ENCODE results near the gene SORBS1. TPM values are rescaled to one million over a fixed set of nuclear protein-coding genes. Genes with fewer than 3 reads are reported as not detected.

The SORBS1 gene
- total RNA-seq, 1 donor from 2014 or later, result 5.1 TPM

DNA sequence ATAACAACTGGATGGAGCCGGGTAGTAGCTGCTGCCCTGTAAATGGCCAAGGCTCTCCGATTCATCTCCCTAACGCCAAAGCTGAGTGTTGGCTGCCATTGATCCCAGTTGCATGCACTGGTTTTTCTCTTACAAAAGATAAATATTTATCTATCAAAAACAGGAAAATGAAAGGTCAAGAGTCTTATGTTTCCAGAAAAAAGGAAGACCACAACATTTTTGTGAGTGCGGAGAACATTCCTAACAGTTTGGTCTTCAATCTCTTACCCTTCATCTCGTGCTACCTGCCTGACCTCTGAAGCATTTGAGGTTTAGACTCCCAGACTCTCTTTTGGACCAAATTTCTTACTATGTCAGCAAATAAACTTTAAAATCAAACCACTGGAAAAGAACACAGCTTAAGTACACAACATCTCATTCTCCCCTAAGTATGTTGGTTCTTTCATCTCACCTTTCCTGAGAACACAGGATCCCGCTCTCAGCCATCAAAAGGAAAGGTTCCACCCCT, 61.6 kb downstream of the SORBS1 start:
- TF ChIP-seq, protein P1, sequence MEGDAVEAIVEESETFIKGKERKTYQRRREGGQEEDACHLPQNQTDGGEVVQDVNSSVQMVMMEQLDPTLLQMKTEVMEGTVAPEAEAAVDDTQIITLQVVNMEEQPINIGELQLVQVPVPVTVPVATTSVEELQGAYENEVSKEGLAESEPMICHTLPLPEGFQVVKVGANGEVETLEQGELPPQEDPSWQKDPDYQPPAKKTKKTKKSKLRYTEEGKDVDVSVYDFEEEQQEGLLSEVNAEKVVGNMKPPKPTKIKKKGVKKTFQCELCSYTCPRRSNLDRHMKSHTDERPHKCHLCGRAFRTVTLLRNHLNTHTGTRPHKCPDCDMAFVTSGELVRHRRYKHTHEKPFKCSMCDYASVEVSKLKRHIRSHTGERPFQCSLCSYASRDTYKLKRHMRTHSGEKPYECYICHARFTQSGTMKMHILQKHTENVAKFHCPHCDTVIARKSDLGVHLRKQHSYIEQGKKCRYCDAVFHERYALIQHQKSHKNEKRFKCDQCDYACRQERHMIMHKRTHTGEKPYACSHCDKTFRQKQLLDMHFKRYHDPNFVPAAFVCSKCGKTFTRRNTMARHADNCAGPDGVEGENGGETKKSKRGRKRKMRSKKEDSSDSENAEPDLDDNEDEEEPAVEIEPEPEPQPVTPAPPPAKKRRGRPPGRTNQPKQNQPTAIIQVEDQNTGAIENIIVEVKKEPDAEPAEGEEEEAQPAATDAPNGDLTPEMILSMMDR (IDR thresholded peaks at IDR 0.05; ENCODE audit: insufficient read depth, low read depth, low read length), result no peak
- no peak for TF ChIP-seq EZH2 (IDR thresholded peaks at IDR 0.05; ENCODE audit: insufficient read depth, low read length)
- Histone ChIP-seq H3K4me1 (ENCODE audit: insufficient read depth, low read length) (no peaks in the 10 kb centered on the region), H2AFZ (ENCODE audit: low read depth, low read length) (no peak overlapping the region), H3K27ac (ENCODE audit: low read depth, low read length) (no peak overlapping the region), H3K27me3 (ENCODE audit: insufficient read depth, low read length) (no peaks in the 10 kb centered on the region), H3K4me2 (ENCODE audit: low read length) (no peak overlapping the region), H3K36me3 (ENCODE audit: insufficient read depth, low read length) (no peaks in the 10 kb centered on the region), H3K9me3 (ENCODE audit: insufficient read depth, low read depth, low read length) (no peaks in the 10 kb centered on the region), H3K4me3 (ENCODE audit: insufficient read depth, low read depth, low read length) (no peak overlapping the region), H4K20me1 (ENCODE audit: insufficient read depth, low read length) (no peaks in the 10 kb centered on the region), H3K79me2 (ENCODE audit: insufficient read depth, low read length) (no peaks in the 10 kb centered on the region), H3K9ac (ENCODE audit: low read length) (no peak overlapping the region)
- H3K27me3 Mint-ChIP-seq (ENCODE audit: low read depth, unreplicated experiment), result peaks cover 4% of the 10 kb centered on the region
- no peaks in the 10 kb centered on the region for H3K9me3 Mint-ChIP-seq (ENCODE audit: unreplicated experiment)
- peaks cover under 1% of the 10 kb centered on the region for H3K36me3 Mint-ChIP-seq (ENCODE audit: low read depth, unreplicated experiment)
- H3K4me1 Mint-ChIP-seq (ENCODE audit: low read depth, unreplicated experiment), result peaks cover 12% of the 10 kb centered on the region
- no peak for FAIRE-seq
- DNase-seq (ENCODE audit: low read depth), result peak; percentile 77
- H3K27ac Mint-ChIP-seq (ENCODE audit: unreplicated experiment), result no peak overlapping the region
- H3K4me3 Mint-ChIP-seq (ENCODE audit: unreplicated experiment), result no peak overlapping the region

DNA sequence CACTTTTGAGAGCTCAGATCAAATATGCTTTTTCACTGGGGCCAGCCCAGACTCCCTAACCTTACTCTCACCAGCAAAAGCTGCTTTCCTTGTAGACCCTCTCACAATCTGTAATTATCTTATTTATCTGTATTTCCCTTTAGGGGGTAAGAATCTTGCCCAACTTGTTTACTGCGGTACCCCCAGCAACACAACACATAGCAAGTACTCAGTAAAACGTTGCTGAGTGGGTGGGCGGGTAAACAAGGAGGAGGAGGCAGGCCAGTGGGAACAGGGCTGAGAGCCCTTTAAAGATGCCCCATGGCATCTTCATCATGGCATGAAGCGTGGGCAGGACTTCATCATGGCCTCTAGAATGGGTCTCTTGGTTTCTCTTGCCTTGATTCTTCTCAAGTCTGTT, 64.2 kb downstream of the SORBS1 start:
- H3K27me3 Mint-ChIP-seq (ENCODE audit: low read depth, unreplicated experiment), result no peaks in the 10 kb centered on the region
- H3K9ac ChIP-seq (ENCODE audit: low read length), result no peak overlapping the region
- no peak for TF ChIP-seq EZH2 (IDR thresholded peaks at IDR 0.05; ENCODE audit: insufficient read depth, low read length)
- H3K27me3 ChIP-seq (ENCODE audit: insufficient read depth, low read length), result no peaks in the 10 kb centered on the region
- no peak overlapping the region for H2AFZ ChIP-seq (ENCODE audit: low read depth, low read length)
- no peak overlapping the region for H3K4me2 ChIP-seq (ENCODE audit: low read length)
- no peak for DNase-seq (ENCODE audit: low read depth)
- H3K27ac ChIP-seq (ENCODE audit: low read depth, low read length), result no peak overlapping the region
- H3K27ac Mint-ChIP-seq (ENCODE audit: unreplicated experiment), result no peak overlapping the region
- H4K20me1 ChIP-seq (ENCODE audit: insufficient read depth, low read length), result no peaks in the 10 kb centered on the region
- H3K9me3 Mint-ChIP-seq (ENCODE audit: unreplicated experiment), result no peaks in the 10 kb centered on the region
- no peak overlapping the region for H3K4me3 ChIP-seq (ENCODE audit: insufficient read depth, low read depth, low read length)
- no peak overlapping the region for H3K4me3 Mint-ChIP-seq (ENCODE audit: unreplicated experiment)
- H3K4me1 Mint-ChIP-seq (ENCODE audit: low read depth, unreplicated experiment), result peaks cover 8% of the 10 kb centered on the region
- no peaks in the 10 kb centered on the region for H3K4me1 ChIP-seq (ENCODE audit: insufficient read depth, low read length)
- H3K9me3 ChIP-seq (ENCODE audit: insufficient read depth, low read depth, low read length), result no peaks in the 10 kb centered on the region
- no peak for FAIRE-seq
- H3K36me3 ChIP-seq (ENCODE audit: insufficient read depth, low read length), result no peaks in the 10 kb centered on the region
- no peaks in the 10 kb centered on the region for H3K79me2 ChIP-seq (ENCODE audit: insufficient read depth, low read length)
- peaks cover 2% of the 10 kb centered on the region for H3K36me3 Mint-ChIP-seq (ENCODE audit: low read depth, unreplicated experiment)

DNA sequence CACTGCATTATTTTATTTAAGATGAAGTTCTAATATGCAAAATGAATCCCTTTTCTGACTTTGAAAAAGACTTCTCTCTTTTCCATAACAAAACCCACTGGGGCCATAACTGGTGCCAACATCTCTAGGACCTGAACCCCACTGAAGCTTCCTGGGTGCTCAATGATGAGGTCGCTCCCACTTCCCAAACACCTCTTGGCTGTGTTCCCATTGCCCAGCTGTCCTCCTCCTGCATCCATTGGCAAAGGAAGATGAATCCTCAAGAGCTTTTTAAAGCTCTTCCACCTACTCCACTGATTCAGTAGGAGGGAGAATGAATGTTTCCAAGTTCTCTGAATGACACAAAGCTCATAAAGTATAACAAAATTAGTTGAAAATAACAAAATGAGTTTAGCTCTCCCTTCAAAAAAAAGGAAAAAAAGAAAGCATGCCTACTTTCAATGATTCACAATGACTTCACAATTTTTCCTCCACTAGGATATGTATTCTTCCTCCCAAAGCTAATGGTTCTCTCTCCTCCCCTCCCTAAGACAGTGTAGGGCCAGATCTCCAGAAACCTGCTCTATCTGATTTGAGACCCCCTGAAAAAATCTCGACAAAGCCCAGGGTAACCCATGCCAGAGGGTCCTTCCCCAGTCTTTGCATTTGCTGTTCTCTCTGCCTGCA, 64.8 kb downstream of the SORBS1 start:
- Histone ChIP-seq H3K36me3 (ENCODE audit: insufficient read depth, low read length) (no peaks in the 10 kb centered on the region), H2AFZ (ENCODE audit: low read depth, low read length) (no peak overlapping the region), H3K27ac (ENCODE audit: low read depth, low read length) (no peak overlapping the region), H3K9ac (ENCODE audit: low read length) (no peak overlapping the region), H3K27me3 (ENCODE audit: insufficient read depth, low read length) (no peaks in the 10 kb centered on the region), H4K20me1 (ENCODE audit: insufficient read depth, low read length) (no peaks in the 10 kb centered on the region), H3K4me1 (ENCODE audit: insufficient read depth, low read length) (no peaks in the 10 kb centered on the region), H3K4me3 (ENCODE audit: insufficient read depth, low read depth, low read length) (no peak overlapping the region), H3K9me3 (ENCODE audit: insufficient read depth, low read depth, low read length) (no peaks in the 10 kb centered on the region), H3K79me2 (ENCODE audit: insufficient read depth, low read length) (no peaks in the 10 kb centered on the region), H3K4me2 (ENCODE audit: low read length) (no peak overlapping the region)
- Mint-ChIP-seq H3K4me3 (ENCODE audit: unreplicated experiment) (no peak overlapping the region), H3K27ac (ENCODE audit: unreplicated experiment) (no peak overlapping the region), H3K27me3 (ENCODE audit: low read depth, unreplicated experiment) (no peaks in the 10 kb centered on the region), H3K4me1 (ENCODE audit: low read depth, unreplicated experiment) (peaks cover 8% of the 10 kb centered on the region), H3K9me3 (ENCODE audit: unreplicated experiment) (no peaks in the 10 kb centered on the region), H3K36me3 (ENCODE audit: low read depth, unreplicated experiment) (peaks cover 2% of the 10 kb centered on the region)
- TF ChIP-seq EZH2 (IDR thresholded peaks at IDR 0.05; ENCODE audit: insufficient read depth, low read length), result no peak
- TF ChIP-seq, protein P1 (IDR thresholded peaks at IDR 0.05; ENCODE audit: insufficient read depth, low read depth, low read length), result no peak
- DNase-seq (ENCODE audit: low read depth) (no peak), FAIRE-seq (no peak)

Data from astrocyte (in vitro differentiated cells and primary cell).